NCI-H460 (cell line): ENCODE data around the gene ERFL. TPM values are rescaled to one million over a fixed set of nuclear protein-coding genes. Genes with fewer than 3 reads are reported as not detected.

Experiments used
- DNase-seq: peaks from one replicate; pipeline ENCODE4 v3.0.0-alpha.2; 2016; ENCODE audit warnings: low read depth; ENCODE audit errors: extremely low read depth
- total RNA-seq: library from RNA; depleted of rRNA; stranded (reverse); fragments of >200 nt; shearing (Covaris generic); gene quantifications from 2 replicates; pipeline ENCODE4 v1.2.3, GENCODE V29; 2014

The ERFL gene
- total RNA-seq, 1 experiment from 2014 or later, result not detected

- DNase-seq, result no peak
Measured at GRCh38 chr19:41927497-41928192, 604 bp downstream of the ERFL start.

GRCh38 chr19:41926763-41927496 lies 1.3 kb downstream of the ERFL start:
- DNase-seq, result no peak

- no peak for DNase-seq
Measured at GRCh38 chr19:41926028-41926762, 2.1 kb downstream of the ERFL start.

GRCh38 chr19:41925208-41926003 lies 2.8 kb downstream of the ERFL start:
- no peak for DNase-seq

- no peak for DNase-seq
Measured at GRCh38 chr19:41924151-41925145, 3.8 kb downstream of the ERFL start.

GRCh38 chr19:41923045-41923788 lies 5.0 kb downstream of the ERFL start:
- DNase-seq, result no peak

- no peak for DNase-seq
Measured at GRCh38 chr19:41922585-41922984, 5.7 kb downstream of the ERFL start.

- DNase-seq, result no peak
Measured at GRCh38 chr19:41921577-41922576, 6.4 kb downstream of the ERFL start.

- DNase-seq, result no peak
Measured at GRCh38 chr19:41920882-41921576, 7.2 kb downstream of the ERFL start.

GRCh38 chr19:41919948-41920712 lies 8.1 kb downstream of the ERFL start:
- no peak for DNase-seq

GRCh38 chr19:41918653-41919244 lies 9.5 kb downstream of the ERFL start:
- DNase-seq, result no peak

GRCh38 chr19:41918095-41918494 lies 10.2 kb downstream of the ERFL start:
- DNase-seq, result no peak

GRCh38 chr19:41917676-41918075 lies 10.6 kb downstream of the ERFL start:
- DNase-seq, result no peak

GRCh38 chr19:41915776-41916414 lies 12.4 kb downstream of the ERFL start:
- no peak for DNase-seq

GRCh38 chr19:41915021-41915775 lies 13.1 kb downstream of the ERFL start:
- DNase-seq, result no peak
